Epithelial cell of proximal tubule (primary cell): ENCODE data around the gene TPRG1L. TPM values are rescaled to one million over a fixed set of nuclear protein-coding genes. Genes with fewer than 3 reads are reported as not detected.

ENCODE experiments used
- DNase-seq: peaks from one replicate; pipeline ENCODE4 v3.0.0-alpha.2; 2011; ENCODE audit warnings: low read depth
- H3K4me3 ChIP-seq: 2 replicates; pipeline ENCODE4 v1.5.1; 2011; ENCODE audit warnings: low read depth, mild to moderate bottlenecking, low read length
- total RNA-seq: library from RNA; depleted of rRNA; stranded (reverse); fragments of >200 nt; gene quantifications from 2 replicates; pipeline ENCODE4 v1.2.3, GENCODE V29; 2015
- TF ChIP-seq, protein P1 (sequence below): conservative IDR thresholded peaks from 2 replicates; pipeline ENCODE4 v1.5.1; 2012; ENCODE audit warnings: low read depth, mild to moderate bottlenecking, low read length

TPRG1L gene
- total RNA-seq, 1 donor from 2014 or later = 8.1 TPM

DNA sequence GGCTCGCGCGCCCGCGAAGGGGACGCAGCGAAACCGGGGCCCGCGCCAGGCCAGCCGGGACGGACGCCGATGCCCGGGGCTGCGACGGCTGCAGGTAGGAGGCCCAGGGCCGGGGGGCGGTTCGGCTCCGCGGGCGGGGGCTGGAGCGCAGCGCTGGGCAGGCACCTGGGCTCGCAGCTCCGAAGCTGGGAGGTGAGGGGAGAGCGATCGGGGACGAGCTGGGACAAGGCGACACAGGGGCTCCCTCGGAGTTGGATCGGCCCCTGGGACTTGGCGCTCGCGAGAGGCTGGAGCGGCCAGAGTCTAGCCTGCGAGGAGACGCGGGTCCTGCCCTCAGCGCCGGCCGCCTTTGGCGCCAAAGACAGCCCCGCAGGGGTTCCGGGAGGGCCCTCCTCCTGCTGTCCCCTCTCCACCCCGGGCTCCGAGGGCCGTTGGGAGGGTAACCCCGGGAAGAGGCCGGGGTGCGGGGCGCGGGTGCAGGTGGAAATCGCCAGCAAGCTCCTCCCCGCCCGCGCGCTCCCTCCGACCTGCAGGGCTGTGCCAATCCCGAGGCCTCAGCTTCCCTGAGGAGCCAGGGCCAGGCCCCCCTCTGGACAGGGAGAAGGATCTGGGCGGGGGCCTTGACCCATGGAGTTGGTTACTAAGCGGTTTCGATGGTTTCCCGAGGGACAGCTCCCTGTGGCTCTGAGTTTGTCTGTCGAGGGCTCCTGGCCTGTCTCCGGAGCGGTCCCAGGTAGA lies 27.9 kb downstream of the TPRG1L start:
- peak overlapping the region; percentile 35 for H3K4me3 ChIP-seq
- DNase-seq = no peak
- TF ChIP-seq, protein P1, sequence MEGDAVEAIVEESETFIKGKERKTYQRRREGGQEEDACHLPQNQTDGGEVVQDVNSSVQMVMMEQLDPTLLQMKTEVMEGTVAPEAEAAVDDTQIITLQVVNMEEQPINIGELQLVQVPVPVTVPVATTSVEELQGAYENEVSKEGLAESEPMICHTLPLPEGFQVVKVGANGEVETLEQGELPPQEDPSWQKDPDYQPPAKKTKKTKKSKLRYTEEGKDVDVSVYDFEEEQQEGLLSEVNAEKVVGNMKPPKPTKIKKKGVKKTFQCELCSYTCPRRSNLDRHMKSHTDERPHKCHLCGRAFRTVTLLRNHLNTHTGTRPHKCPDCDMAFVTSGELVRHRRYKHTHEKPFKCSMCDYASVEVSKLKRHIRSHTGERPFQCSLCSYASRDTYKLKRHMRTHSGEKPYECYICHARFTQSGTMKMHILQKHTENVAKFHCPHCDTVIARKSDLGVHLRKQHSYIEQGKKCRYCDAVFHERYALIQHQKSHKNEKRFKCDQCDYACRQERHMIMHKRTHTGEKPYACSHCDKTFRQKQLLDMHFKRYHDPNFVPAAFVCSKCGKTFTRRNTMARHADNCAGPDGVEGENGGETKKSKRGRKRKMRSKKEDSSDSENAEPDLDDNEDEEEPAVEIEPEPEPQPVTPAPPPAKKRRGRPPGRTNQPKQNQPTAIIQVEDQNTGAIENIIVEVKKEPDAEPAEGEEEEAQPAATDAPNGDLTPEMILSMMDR = no peak

DNA sequence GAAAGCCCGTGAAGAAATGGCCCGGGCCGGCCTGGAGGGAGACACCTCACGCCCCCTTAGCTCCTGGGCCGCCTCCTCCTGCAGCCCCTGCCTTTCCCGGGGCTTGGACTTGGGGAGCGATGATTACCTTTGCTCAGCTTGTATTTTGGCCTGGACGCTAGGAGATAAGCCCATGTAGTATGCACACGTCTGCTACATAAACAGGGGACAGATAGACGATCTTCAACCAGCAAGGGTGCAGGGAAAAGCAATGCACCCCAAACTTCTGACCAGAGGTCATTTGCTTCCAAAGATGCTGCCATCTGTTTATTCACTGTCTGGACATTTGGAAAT lies 28.4 kb downstream of the TPRG1L start:
- no peak for DNase-seq
- TF ChIP-seq, protein P1 = no peak
- no peak overlapping the region for H3K4me3 ChIP-seq

DNA sequence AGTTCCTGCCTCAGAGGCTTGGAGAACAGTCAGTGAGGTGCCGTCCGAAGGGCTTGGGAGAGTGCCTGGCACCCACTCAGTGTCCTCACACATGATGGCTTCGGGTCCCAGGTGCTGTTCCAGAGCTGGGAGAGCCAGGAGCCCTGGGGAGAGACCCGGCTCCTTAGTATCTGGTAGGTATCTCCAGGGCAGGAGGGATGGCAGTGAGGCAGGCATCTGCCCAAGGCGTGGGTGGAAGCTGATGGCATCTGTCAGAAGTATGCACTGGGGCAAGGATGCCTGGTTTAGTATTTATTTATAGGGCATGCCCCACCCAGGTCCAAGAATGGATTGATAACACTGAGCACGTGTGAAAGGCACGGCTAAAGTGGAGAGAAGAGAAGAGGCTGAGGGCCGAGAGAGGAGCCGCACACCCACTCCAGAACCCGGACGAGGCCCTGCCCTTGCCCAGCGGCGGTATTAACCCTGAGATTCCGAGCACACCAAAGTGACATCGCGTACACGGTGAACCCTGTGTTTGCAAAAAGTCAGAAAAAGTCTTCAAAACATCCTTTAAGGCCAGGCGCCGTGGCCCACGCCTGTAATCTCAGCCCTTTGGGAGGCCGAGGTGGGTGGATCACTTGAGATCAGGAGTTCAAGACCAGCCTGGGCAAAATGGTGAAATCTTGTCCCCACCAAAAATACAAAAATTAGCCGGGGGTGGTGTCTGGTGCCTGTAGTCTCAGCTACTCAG lies 29.9 kb downstream of the TPRG1L start:
- TF ChIP-seq, protein P1 = no peak
- no peak for DNase-seq
- no peak overlapping the region for H3K4me3 ChIP-seq

DNA sequence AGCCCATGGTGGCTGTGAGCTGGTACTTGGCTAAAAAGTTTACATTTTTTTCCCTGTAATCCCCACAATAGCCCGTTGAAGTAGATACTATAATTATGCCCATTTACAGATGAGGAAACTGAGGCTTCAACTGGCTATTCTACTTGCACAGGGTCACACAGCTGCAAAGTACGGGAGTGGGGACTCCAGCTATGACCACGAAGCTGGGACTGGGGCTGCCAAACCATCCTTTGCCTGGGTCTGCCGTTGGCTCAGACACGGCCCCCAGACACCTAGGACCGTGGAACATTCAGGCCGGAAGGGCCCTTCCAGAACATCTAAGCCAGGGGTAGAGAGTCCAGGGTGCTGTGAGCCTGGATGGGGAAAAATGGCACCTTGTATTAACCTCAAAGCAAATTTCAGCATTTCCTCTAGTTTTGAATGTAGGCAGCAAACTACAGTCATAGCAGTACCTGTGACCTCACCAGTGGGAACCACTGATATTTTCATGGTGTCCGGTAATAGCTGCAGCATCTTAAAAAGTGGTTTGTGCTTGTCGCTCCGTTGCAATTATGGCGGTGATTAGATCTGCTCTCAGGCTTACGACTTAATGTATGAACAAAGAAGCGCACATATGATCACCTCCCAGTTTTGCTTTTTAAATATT lies 31.8 kb downstream of the TPRG1L start:
- H3K4me3 ChIP-seq = no peak overlapping the region
- no peak for DNase-seq
- TF ChIP-seq, protein P1 = no peak

DNA sequence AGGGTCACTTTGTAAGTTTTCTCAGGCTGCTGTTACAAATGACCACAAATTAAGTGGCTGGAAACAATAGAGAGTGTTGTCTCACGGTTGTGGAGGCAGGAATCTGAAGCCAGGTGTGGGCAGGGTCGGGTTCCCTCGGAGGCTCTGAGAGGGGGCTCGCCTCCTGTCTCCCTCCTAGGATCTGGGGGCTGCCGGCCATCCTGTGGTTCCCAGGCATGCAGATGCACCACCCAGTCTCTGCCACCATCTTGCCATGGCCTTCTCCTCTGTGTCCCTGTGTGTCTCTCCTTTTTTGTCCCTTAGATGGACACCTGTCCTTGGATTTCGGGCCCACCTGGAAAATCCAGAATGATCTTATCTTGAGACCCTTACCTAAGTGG lies 32.3 kb downstream of the TPRG1L start:
- TF ChIP-seq, protein P1 = no peak
- DNase-seq = no peak
- no peak overlapping the region for H3K4me3 ChIP-seq

DNA sequence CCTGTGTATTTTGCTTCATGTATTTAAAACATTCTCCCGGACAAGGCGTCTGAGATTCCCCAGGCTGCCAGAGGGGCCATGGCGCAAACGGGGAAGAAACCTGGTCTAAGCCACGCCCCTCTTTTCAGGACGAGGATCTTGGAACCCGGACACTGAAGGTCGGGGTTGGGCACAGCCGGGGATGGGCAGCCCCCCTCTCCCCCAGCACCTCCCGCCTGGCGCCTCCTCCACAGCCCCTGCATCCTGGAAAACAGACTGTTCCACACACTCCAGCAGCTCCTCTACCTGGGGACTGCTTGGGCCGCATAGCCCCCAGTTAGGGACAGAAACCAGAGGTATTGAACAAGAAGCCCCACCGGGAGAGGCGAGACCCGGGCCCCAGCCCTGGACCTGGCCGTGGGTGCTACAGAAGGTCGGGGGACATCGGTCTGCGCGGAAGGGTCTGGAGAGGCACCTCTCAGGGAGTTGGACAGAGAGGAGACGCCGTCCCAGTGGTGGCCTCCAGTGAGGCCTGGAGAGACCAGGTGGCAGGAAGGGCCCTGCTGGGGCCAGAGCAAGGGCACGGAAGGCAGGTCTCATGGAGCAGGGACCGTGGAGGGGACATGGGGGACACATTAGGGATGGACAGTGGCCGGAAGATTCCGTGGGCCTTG lies 32.9 kb downstream of the TPRG1L start:
- TF ChIP-seq, protein P1 = no peak
- no peak overlapping the region for H3K4me3 ChIP-seq
- DNase-seq = no peak
